ENCODE data around the gene EIF3L.

- peak; percentile 98 for TF ChIP-seq POLR2A (IDR thresholded peaks at IDR 0.05)
- no peak for TF ChIP-seq CTCF (IDR thresholded peaks at IDR 0.05)
- no peak for TF ChIP-seq EP300 (IDR thresholded peaks at IDR 0.05; ENCODE audit: low read depth)
- TF ChIP-seq POLR2AphosphoS5 (IDR thresholded peaks at IDR 0.05): peak; percentile 97 to 99 (median 99)
These were observed 44.1 kb upstream of the EIF3L start for GRCh38 chr22:37804881-37805809.

Measured in transverse colon (tissue), 4 donors.